Measurements from ENCODE around the gene SETBP1. TPM values are rescaled to one million over a fixed set of nuclear protein-coding genes. Genes with fewer than 3 reads are reported as not detected.

SETBP1 gene
- total and polyA plus RNA-seq, 9 of the 15 experiments (the other 6 are each of a cell fraction or from before 2014, with no cell fraction given), result under 0.01 to 0.13 (median 0.04) TPM

GRCh38 chr18:44807766-44808165 lies 127.1 kb downstream of the SETBP1 start:
- Histone ChIP-seq H3K9ac (ENCODE audit: insufficient read depth in 1 of 2, low read depth in 2 of 2, low read length in 2 of 2) (no peak overlapping the region), H3K4me1 (replicated peaks in 1 of 2; ENCODE audit: control insufficient read depth in 2 of 2, insufficient read depth in 2 of 2, low read length in 2 of 2) (no peaks in the 10 kb centered on the region), H3K36me3 (ENCODE audit: control insufficient read depth, insufficient read depth, low read length) (no peaks in the 10 kb centered on the region), H3K9me3 (replicated peaks; ENCODE audit: control insufficient read depth, insufficient read depth, low read depth, low read length) (no peaks in the 10 kb centered on the region), H3K4me2 (ENCODE audit: insufficient read depth, low read length) (no peak overlapping the region), H3K79me2 (ENCODE audit: control insufficient read depth, insufficient read depth, low read length) (no peaks in the 10 kb centered on the region), H3K27me3 (ENCODE audit: control insufficient read depth in 2 of 2, insufficient read depth in 2 of 2, low read length in 2 of 2) (no peaks in the 10 kb centered on the region), H3K9me1 (ENCODE audit: control insufficient read depth, insufficient read depth, low read length) (no peaks in the 10 kb centered on the region), H2AFZ (ENCODE audit: low read depth, low read length) (no peak overlapping the region), H3K4me3 (no peak overlapping the region), H3K27ac (ENCODE audit: extremely low read depth, low read depth, low read length) (no peak overlapping the region), H4K20me1 (replicated peaks; ENCODE audit: control insufficient read depth, insufficient read depth, low read length) (no peaks in the 10 kb centered on the region; the same call in 1 of the 2 replicates)
- intact Hi-C loops (cut with micrococcal nuclease), result no loop called here
- ChIA-PET CTCF (ENCODE audit: low intra/inter-chr PET ratio) (no interaction called here), POLR2A (no interaction called here)
- BruUV-seq (replicated peaks), result no TSS peak
- no peak for TF ChIP-seq GABPB2 (CRISPR knock-in tag; conservative IDR thresholded peaks at IDR 0.05)
- no peak for TF ChIP-seq PYGO2 (tag; IDR thresholded peaks at IDR 0.05)
- no peak for TF ChIP-seq DLX4 (CRISPR knock-in tag; IDR thresholded peaks at IDR 0.05)
- no peak for TF ChIP-seq NCOA2 (IDR thresholded peaks at IDR 0.05; ENCODE audit: partially characterized antibody in 2 of 2)
- TF ChIP-seq MBD2 (IDR thresholded peaks at IDR 0.05; ENCODE audit: borderline replicate concordance, low read depth), result no peak
- no peak for TF ChIP-seq ETS2 (tag; IDR thresholded peaks at IDR 0.05; ENCODE audit: borderline replicate concordance, poor library complexity, severe bottlenecking)
- TF ChIP-seq HCFC1 (IDR thresholded peaks at IDR 0.05; ENCODE audit: low read depth, low read length), result no peak
- no peak for TF ChIP-seq HNRNPL (IDR thresholded peaks at IDR 0.05; ENCODE audit: low read depth, low read length)
- TF ChIP-seq ZNF76 (CRISPR knock-in tag; IDR thresholded peaks at IDR 0.05; ENCODE audit: borderline replicate concordance), result no peak
- no peak for TF ChIP-seq TCFL5 (CRISPR knock-in tag; conservative IDR thresholded peaks at IDR 0.05)
- TF ChIP-seq DMBX1 (CRISPR knock-in tag; IDR thresholded peaks at IDR 0.05; ENCODE audit: borderline replicate concordance), result no peak
- no peak for TF ChIP-seq ZNF407 (IDR thresholded peaks at IDR 0.05; ENCODE audit: low read depth)
- no peak for FAIRE-seq
- DNase-seq (ENCODE audit: extremely low read depth in 1 of 4, low spot score in 3 of 4), result no peak
- 0% methylated on average over 2 of the region's 2 CpGs for WGBS (ENCODE audit: insufficient coverage, low coverage, missing lambda C conversion rate)
- in situ Hi-C loops (cut with MboI), result no loop called here
- no peak for ATAC-seq
